T1000 (cell line): ENCODE results near the gene SUPT4H1.

Experiments
- DNase-seq: peaks from one replicate; lab custom pipeline; 2025; ENCODE audit warnings: mixed read lengths; lab: John Stamatoyannopoulos, UW

The SUPT4H1 gene

DNA sequence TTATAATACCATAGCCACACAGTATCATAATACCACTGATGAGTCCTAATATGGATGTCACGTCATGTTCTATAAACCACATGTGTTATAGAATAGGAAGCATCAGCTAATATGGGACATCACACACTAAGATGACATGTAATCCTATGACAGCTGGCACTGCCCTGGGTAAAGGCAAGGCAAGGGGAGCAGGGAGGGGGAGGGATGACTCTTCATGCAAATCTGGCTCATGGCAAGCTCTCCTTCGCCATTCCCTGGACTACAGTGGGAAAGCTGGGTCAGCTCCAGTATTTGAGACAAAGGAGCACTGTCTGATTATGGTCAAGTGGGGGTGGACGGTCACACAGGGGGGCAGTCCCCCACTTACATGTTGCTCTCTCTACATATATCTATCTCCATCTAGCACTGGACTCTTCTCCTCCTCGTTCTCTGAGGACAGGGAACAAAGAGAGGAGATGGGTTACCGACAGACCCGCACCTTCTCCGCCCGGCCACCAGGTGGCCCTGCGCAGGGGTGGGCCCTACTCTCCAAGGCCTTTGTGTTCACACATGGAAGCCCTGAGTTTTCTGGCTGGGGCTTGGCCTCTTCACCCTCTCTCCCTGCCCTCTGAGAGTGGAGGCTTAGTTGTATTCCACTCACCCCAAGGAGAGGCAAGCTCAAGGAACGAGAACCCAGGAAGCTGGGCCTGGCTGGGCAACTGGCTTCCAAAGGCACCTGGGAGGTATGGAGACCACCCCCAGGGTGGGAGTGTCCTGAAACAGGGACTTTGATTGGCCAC is 47.8 kb downstream of the SUPT4H1 start:
- no peak for DNase-seq

DNA sequence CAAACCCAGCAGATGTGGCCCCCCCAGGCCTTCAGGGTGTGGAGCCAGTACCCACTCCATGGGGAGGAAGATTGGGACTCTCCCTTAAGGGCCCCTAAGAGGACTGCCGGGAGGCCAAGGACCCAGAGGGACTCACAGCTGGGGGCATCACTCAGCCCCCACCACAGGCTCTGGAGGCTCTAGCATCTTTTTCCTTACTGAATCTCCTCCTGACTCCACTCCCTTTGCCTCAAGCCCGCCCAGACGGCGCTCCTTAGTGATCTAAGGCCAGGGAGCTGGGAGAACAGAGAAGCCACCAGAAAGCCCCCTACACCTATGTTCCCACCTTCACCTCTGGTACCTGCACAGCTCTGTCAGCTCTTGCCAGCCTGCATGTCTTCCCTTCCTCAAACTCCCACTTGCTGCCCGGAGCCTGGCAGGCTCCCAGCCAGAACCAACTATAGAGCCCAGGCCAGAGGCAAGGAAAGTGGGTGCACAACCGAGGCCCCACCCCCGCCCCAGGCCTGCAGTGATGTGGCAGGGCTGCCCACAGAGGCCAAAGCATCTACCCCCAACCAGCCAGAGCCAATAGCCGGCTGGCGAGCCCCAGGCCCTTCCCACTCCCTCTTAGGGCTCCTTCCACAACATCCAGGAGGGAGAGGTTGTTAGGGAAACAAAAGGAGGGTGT is 48.9 kb downstream of the SUPT4H1 start:
- DNase-seq = no peak

DNA sequence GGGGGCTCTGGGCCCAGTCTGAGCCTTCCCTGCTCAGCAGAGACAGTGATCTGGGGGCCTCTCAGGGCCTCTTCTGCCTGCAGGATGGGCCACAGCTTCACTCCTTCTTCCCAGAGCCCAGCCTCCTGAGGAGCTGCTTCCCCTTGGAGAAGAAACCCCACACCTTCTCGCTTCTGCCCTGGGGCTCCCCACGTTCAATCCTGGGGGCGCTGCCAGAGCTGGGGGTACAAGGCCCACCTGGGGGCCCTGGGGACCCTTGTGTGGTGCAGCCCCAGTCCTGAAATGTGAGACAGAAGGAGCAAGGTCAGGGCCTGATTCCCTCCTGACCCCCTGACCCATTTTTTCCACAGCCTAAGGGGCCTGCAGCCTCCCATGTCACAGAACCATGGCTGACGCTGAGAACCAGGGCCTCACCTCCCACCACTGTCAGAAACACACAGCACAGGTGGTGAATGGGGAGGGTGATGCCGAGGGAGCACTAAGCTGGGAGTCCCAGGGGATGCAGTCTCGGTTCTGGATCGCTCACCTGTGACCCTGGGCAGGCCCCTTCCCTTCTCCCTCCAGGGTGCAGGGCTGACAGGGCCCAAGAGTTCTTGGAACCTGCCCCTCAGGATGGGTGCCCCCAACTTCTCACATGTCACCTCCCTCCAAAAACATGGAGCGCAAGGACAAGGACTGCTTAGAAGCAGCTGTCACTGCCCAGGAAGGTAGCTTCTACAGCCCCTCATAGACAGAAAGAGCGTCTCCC is 49.7 kb downstream of the SUPT4H1 start:
- no peak for DNase-seq

DNA sequence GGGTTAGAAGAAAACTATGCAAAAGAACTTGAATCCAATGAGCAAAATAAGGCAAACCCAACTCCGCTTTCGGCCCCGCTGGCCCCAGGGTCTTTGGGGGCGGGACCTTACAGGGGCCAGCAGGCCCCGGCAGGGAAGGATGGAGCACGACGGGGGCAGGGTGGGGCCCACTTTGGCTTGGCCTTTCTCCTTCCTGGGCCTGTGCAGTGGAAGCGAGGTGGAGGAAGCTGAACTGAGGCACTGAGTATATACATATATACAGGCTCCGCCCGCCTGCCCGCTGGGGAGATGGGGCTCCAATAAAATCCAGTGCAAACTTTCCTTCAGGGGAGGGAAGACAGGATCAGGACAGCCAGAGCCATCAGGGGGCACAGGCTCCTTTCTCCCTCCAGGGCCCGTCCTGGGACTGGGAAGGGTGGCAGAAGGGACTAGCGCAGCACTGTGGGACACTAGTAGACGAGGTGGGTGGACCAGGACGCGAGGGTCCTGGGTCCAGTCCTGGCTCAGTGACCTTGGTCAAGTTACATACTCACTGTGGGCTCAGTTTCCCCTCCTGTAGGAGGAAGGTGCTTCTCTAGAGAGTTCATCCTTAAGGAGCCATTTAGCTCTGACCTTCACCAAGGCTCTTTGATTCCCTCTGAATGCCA is 50.4 kb downstream of the SUPT4H1 start:
- no peak for DNase-seq

DNA sequence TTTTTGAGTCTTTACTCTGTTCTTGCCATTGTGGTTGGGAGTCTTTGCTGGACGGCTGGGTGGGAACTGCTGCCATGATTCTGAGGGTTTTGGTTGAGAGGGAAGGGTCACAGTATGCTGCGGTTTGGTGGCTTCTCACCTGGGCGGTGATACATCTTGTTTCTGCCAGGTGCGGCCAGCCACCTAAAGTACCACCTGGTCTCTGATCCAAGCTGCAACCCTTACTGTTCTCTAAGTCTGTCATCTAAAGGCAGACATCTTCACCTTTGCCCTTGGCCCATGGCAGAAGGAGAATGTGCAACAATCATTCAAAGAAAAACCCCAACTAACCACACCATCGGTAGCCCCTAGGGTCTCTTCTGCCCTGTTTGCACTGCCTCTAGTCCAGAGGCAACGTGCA is 51.7 kb downstream of the SUPT4H1 start:
- DNase-seq = no peak
